ENCODE results near the gene NFATC2IP. TPM values are rescaled to one million over a fixed set of nuclear protein-coding genes. Genes with fewer than 3 reads are reported as not detected.

The NFATC2IP gene
- total and polyA plus RNA-seq, 9 of the 15 experiments (the other 6 are each of a cell fraction or from before 2014, with no cell fraction given), result 15.6 to 106 (median 46.9) TPM

DNA sequence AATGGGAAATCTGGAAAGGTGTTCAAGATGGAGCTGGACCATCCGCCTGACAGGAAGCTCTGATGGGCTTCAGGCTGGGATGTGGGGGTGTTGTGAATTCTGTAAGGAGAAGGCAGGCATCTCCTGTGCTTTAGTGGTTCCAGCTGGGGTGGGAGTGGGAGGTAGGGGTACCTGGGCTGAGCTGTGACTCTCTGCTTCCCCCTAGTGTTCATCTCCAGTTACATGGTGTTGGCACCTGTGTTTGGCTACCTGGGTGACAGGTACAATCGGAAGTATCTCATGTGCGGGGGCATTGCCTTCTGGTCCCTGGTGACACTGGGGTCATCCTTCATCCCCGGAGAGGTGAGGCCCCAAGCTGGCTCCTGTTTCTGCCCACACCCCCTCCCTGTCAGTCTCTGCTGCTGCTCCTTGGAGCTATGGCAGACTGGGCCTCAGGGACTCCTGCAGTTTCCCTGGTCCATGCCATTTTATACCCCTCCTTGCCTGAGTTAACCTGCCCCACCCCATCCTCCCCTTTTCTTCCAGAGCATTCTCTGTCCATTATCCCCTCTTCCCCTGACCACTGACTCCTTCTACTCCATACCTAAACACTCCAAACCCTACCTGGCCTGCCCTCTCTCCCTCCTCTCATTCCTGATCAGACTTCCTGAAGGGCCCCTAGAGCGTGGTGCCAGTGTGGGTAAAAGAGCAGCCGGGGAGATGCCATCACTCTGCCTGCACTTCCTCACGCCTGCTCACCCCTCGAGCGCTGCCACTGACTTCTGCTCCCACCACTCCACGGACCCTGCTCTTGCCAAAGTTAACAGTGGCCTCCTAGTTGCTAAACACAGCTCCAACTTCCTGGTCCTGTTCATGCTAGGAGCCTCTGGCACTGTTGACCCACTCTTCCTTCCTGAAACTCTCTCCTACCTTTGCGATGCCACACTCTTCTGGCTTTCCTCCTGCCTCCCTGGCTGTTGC, 27.2 kb downstream of the NFATC2IP start (continued):
- TF ChIP-seq, protein P1, sequence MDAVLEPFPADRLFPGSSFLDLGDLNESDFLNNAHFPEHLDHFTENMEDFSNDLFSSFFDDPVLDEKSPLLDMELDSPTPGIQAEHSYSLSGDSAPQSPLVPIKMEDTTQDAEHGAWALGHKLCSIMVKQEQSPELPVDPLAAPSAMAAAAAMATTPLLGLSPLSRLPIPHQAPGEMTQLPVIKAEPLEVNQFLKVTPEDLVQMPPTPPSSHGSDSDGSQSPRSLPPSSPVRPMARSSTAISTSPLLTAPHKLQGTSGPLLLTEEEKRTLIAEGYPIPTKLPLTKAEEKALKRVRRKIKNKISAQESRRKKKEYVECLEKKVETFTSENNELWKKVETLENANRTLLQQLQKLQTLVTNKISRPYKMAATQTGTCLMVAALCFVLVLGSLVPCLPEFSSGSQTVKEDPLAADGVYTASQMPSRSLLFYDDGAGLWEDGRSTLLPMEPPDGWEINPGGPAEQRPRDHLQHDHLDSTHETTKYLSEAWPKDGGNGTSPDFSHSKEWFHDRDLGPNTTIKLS (IDR thresholded peaks at IDR 0.05; ENCODE audit: borderline replicate concordance, low read depth), result no peak
- TF ChIP-seq CBX2 (IDR thresholded peaks at IDR 0.05; ENCODE audit: insufficient read depth, low read length, poor library complexity, severe bottlenecking), result no peak
- TF ChIP-seq KLF1 (tag; IDR thresholded peaks at IDR 0.05), result no peak
- TF ChIP-seq HDAC6 (IDR thresholded peaks at IDR 0.05; ENCODE audit: low read depth, low read length), result no peak
- TF ChIP-seq, protein P2, sequence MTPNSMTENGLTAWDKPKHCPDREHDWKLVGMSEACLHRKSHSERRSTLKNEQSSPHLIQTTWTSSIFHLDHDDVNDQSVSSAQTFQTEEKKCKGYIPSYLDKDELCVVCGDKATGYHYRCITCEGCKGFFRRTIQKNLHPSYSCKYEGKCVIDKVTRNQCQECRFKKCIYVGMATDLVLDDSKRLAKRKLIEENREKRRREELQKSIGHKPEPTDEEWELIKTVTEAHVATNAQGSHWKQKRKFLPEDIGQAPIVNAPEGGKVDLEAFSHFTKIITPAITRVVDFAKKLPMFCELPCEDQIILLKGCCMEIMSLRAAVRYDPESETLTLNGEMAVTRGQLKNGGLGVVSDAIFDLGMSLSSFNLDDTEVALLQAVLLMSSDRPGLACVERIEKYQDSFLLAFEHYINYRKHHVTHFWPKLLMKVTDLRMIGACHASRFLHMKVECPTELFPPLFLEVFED (CRISPR knock-in tag; conservative IDR thresholded peaks at IDR 0.05), result no peak
- TF ChIP-seq MTA1 (IDR thresholded peaks at IDR 0.05; ENCODE audit: borderline replicate concordance), result no peak
- TF ChIP-seq JUND (IDR thresholded peaks at IDR 0.05; ENCODE audit: borderline replicate concordance, low read depth, low read length), result no peak
- no peak for TF ChIP-seq JUND (tag; IDR thresholded peaks at IDR 0.05; ENCODE audit: borderline replicate concordance, low read depth, low read length)
- peak; percentile 75; the same call in 1 of the 2 replicates for TF ChIP-seq ZEB2 (IDR thresholded peaks at IDR 0.05)
- peak; percentile 32; the same call in 1 of the 2 replicates for TF ChIP-seq ZBTB7A (IDR thresholded peaks at IDR 0.05; ENCODE audit: borderline replicate concordance, control insufficient read depth, low read depth, low read length)
- no peak for TF ChIP-seq GATAD2A (IDR thresholded peaks at IDR 0.05)
- no peak for TF ChIP-seq MTA3 (IDR thresholded peaks at IDR 0.05; ENCODE audit: borderline replicate concordance)

Measured in K562 (cell line).